GF-D8 (cell line): Measurements from ENCODE around the gene CIDEB.

Experiments used
- DNase-seq: peaks from one replicate; lab custom pipeline; 2025; lab: John Stamatoyannopoulos, UW

Gene CIDEB

DNA sequence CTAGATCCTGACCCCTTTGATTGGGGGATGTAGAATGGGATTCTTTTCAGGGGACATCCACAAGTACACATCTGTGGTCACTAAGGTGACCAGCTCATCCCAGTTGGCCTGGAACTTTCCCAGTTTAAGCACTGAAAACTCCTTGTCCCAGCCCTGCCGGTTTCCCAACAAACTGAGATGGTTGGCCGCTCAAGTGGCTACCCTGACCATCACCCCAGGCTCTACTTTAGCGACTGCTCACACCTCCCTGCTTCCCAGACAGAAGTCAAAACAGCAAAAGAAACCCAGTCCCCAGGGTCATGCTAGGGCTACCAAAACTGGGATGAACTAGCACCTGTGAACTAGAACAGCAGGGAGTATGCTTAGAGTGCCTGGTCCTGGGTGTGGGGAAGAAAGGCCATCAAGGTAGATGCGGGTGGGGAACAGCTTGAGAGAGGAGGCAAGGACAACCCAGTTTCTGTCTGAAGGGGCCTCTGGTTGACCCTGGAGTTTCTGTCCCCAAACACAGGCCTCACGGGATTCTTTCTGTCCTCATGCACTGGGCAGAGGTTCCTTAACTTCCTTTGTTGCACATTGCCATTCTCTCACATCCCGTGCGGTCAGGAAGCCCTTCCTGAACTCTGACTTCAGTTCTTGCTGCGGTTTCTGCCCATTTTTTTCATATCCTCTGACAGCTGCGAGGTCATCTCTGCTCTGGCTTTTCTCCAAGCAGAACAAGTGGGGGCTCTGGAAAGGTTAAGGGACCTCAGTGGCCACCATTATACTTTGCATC lies 5.1 kb upstream of the CIDEB start:
- DNase-seq: peak; percentile 96

- peak; percentile 57 for DNase-seq
Observed at GRCh38 chr14:24311837-24312615, 4.2 kb upstream of the CIDEB start.

GRCh38 chr14:24310646-24311604 lies 3.1 kb upstream of the CIDEB start, which contains the start of gene LTB4R:
LTB4R (plus strand) TSS chr14:24311502; CDS start chr14:24315652, 4,150 bp downstream.
- peak; percentile 58 for DNase-seq

GRCh38 chr14:24310265-24310645 lies 2.5 kb upstream of the CIDEB start:
- no peak for DNase-seq

GRCh38 chr14:24309538-24310264 lies 1.9 kb upstream of the CIDEB start, which contains the start of gene LTB4R2:
LTB4R2 (plus strand) TSS chr14:24310140; CDS start chr14:24310665, 525 bp downstream.
- no peak for DNase-seq

GRCh38 chr14:24308342-24309124 lies 756 bp upstream of the CIDEB start:
- DNase-seq: no peak

DNA sequence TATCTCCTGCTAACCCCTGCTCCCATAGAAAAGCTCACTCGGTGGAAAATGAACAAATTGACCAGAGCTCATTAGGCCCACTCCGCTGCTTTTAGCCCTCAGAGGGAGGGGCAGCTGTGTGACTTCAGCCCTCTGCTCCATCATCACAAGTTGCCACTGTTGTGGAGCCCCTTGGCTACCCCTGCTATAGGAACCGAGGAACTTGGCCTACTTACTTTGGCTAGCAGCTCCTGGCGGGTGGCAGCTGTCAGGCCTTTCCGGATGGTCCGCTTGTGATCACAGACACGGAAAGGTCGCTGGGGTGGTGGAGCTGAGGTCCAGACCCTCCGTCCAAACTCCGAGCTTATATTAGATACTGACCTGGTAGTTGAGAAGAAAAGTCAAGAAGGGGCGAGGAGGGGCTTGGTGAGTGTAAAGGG lies 612 bp downstream of the CIDEB start:
- DNase-seq: no peak

GRCh38 chr14:24304019-24304387 lies 3.8 kb downstream of the CIDEB start:
- DNase-seq: no peak

DNA sequence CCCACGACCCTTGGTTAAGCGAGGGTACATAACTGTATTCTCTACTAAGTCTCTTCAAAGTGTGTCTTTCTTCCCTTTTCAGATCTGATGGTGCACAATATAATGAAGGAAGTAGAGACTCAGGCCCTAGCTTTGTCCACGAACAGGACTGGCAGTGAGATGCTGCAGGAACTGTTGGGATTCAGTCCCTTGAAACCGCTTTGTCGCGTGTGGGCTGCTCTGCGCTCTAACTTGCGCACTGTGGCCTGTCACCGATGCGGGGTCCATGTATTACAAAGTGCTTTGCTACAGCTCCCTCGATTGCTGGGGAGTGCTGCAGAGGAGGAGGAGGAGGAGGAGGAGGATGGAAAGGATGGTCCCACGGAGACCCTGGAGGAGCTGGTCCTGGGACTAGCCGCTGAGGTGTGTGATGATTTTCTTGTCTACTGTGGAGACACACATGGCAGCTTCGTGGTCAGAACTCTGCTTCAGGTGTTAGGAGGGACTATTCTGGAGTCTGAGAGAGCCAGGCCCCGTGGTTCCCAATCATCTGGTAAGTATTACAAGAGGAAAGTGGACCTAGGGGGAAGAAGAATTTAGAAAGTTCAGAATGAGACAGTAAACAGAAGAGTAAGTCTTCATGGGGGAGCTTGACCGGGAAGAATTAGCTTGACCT lies 7.3 kb downstream of the CIDEB start:
- no peak for DNase-seq

DNA sequence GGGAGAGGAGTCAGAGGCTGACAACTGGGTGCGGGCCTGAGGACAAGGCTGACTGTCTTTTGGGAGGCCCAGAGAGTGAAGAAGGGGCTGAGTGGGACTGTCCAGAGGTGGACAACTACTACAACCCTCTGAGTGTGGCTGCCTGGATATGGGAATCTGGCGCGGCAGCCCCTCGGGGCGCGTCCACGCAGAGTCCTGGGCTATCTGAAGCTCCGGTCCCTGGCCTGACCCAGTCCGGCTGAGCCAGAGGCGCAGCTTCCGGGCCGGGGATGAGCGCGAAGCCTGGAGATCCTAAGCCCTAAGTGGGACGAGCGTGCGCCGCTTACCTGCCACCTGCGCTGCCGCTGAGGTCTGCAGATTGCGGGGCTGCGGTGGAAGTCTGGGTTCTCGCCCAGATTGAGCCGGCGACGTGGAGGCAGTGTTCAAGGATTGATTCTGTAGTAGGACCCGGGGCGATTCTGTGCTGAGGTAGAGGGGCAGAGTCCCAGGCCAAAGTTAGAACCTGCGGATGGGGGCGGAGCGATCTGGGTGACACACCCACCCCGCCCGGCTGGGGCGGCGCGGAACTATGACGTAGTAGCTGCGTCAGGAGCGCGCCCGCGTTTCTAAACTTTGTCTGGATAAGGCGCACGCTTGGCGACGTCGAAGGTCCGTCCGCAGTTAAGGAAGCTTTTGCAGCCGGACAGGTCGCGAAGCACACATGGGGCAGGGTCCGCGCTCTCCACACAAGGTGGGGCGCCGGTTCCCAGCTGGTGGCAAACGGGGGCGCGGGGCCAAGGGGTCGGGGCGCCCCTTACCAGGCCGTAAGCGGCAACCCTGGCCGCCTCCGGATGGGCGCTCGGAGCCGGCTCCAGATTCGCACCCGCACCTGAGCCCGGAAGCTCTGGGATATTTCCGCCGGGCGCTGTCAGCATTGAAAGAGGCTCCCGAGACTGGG lies 8.3 kb downstream of the CIDEB start, which contains the start of the genes DHRS1 and NOP9:
Gene DHRS1, minus strand, starts transcription at position 526 of the 937 bp plus-strand sequence. CDS start 674 bp downstream, outside the sequence.
Gene NOP9, plus strand, starts transcription at position 596 of the 937 bp plus-strand sequence. Its CDS starts 105 bp downstream, at position 701.
- peak; percentile 50 for DNase-seq

DNA sequence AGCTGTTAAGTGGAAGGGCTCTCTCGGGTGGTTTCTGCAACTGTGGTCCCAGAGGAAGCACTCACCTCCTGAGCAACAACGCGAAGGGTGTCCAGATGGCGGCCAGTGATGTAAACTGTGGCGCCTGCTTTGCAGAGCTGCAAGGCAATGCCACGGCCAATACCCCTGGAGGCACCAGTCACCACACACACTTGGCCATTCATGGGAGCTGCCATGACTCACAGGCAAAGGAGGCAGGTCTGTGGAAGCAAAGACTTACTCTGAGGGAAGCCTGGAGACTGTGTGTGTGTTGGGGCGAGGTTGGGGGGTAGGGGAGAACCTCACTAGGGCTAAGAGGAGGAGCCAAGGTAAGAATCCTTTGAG lies 8.9 kb downstream of the CIDEB start:
- no peak for DNase-seq

DNA sequence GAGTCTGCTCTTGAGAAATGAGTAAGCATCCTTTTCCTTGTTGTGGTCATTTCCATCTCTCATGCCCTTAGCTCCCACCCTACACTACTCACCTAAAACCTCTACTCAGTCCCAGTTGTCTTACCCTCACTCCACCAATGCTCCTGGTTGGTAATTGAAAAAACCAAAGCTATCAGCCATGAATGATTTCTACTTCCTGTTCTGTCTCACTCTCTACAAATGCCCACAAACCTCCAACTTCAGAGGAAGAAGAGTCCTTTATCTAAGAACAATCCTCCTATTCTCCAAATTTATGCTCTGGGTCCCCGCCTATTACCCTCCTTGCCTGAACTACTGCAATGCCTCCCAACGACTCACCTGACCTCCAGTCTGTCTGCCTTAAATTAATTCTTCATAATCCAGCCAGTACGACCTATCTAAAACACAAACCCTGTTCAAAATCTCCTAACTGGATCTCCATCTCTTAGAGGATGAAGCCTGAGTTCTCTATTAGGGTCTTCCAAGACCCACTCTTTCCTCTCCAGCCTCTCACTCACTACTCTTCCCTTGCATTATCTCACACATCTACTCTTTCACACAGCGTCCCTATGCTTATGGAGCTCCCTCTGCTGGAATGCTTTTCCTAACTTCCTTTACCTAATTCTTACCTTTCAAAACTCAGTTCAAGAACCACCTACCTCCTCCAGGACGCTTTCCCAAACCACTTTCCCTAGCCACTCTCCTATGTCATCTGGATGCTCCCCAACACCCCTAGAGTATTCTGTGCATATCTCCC lies 10.4 kb downstream of the CIDEB start:
- peak; percentile 30 for DNase-seq

GRCh38 chr14:24296341-24297157 lies 11.2 kb downstream of the CIDEB start:
- DNase-seq: peak; percentile 38

- no peak for DNase-seq
Observed at GRCh38 chr14:24293525-24293924, 14.3 kb downstream of the CIDEB start.

GRCh38 chr14:24292118-24292807 lies 15.5 kb downstream of the CIDEB start:
- DNase-seq: no peak

- DNase-seq: no peak
Observed at GRCh38 chr14:24291446-24292117, 16.2 kb downstream of the CIDEB start.
